Raji (cell line): ENCODE results near the gene HOXC11.

ENCODE experiments used
- POLR2A ChIP-seq: IDR thresholded peaks from 2 replicates; pipeline ENCODE4 v1.6.1; 2011; ENCODE audit warnings: low read depth, low read length, control low read depth; ENCODE audit not compliant: insufficient read depth

HOXC11 gene

GRCh38 chr12:53971129-53971528, 1.8 kb upstream of the HOXC11 start:
- TF ChIP-seq POLR2A = no peak

- TF ChIP-seq POLR2A = no peak
These were observed 1.2 kb upstream of the HOXC11 start for GRCh38 chr12:53971686-53972085.

- no peak for TF ChIP-seq POLR2A
These were observed 699 bp upstream of the HOXC11 start for GRCh38 chr12:53972152-53972702.

- TF ChIP-seq POLR2A = no peak
These were observed 513 bp downstream of the HOXC11 start for GRCh38 chr12:53973236-53974042.

- no peak for TF ChIP-seq POLR2A
These were observed 1.4 kb downstream of the HOXC11 start, which contains the start of gene HOTAIR for GRCh38 chr12:53974084-53975063. TSS of gene HOTAIR (minus strand) at chr12:53974954.

GRCh38 chr12:53975064-53975471, 2.1 kb downstream of the HOXC11 start:
- no peak for TF ChIP-seq POLR2A

GRCh38 chr12:53975479-53976152, 2.7 kb downstream of the HOXC11 start:
- no peak for TF ChIP-seq POLR2A

- no peak for TF ChIP-seq POLR2A
These were observed 3.4 kb downstream of the HOXC11 start for GRCh38 chr12:53976172-53976822.

- TF ChIP-seq POLR2A = no peak
These were observed 4.1 kb downstream of the HOXC11 start for GRCh38 chr12:53976823-53977595.

GRCh38 chr12:53977596-53978445, 4.9 kb downstream of the HOXC11 start:
- no peak for TF ChIP-seq POLR2A

GRCh38 chr12:53978477-53979356, 5.8 kb downstream of the HOXC11 start:
- TF ChIP-seq POLR2A = no peak
